GM23338 (cell line): ENCODE measurements around the gene PIN1. TPM values are rescaled to one million over a fixed set of nuclear protein-coding genes. Genes with fewer than 3 reads are reported as not detected.

Experiments
- ATAC-seq: fragments of 200-7000 bp; cut with Tn5 transposase; 3 replicates; pipeline ENCODE4 v1.9.1; 2020
- DNase-seq: peaks from one replicate; pipeline ENCODE4 v3.0.0-alpha.2; 2015; ENCODE audit warnings: low spot score
- H2AFZ ChIP-seq: fragments of 200-600 bp; sonication (generic); 2 replicates; pipeline ENCODE4 v1.8.0; 2016; ENCODE audit warnings: antibody characterized with exemption, mild to moderate bottlenecking, moderate library complexity
- H3F3A ChIP-seq: fragments of 200-600 bp; sonication (generic); replicated peaks from 2 replicates; pipeline ENCODE4 v1.8.0; 2017; ENCODE audit warnings: antibody characterized with exemption, mixed run types, low read depth
- H3K27ac ChIP-seq: fragments of 200-600 bp; sonication (generic); 2 replicates; pipeline ENCODE4 v1.6.1; 2016; ENCODE audit warnings: low read depth
- H3K27me3 ChIP-seq: fragments of 200-600 bp; sonication (generic); 2 replicates; pipeline ENCODE4 v1.8.0; 2016; ENCODE audit warnings: mild to moderate bottlenecking, mixed run types, moderate library complexity; ENCODE audit not compliant: insufficient read depth
- H3K36me3 ChIP-seq: fragments of 200-600 bp; sonication (generic); 2 replicates; pipeline ENCODE4 v1.8.0; 2016; ENCODE audit warnings: mild to moderate bottlenecking; ENCODE audit not compliant: insufficient read depth
- H3K4me1 ChIP-seq: fragments of 200-600 bp; sonication (generic); 2 replicates; pipeline ENCODE4 v1.8.0; 2016; ENCODE audit warnings: mild to moderate bottlenecking, moderate library complexity; ENCODE audit not compliant: insufficient read depth
- H3K4me2 ChIP-seq: fragments of 200-600 bp; sonication (generic); 2 replicates; pipeline ENCODE4 v1.7.1; 2017; ENCODE audit warnings: mixed run types
- H3K4me3 ChIP-seq: fragments of 200-600 bp; sonication (generic); 2 replicates; pipeline ENCODE4 v1.6.1; 2016; ENCODE audit warnings: mixed run types
- H3K79me2 ChIP-seq: fragments of 200-600 bp; sonication (generic); replicated peaks from 2 replicates; pipeline ENCODE4 v1.8.0; 2017; ENCODE audit warnings: mild to moderate bottlenecking; ENCODE audit not compliant: insufficient read depth
- H3K9me2 ChIP-seq: fragments of 200-600 bp; sonication (generic); 2 replicates; pipeline ENCODE4 v1.8.0; 2017; ENCODE audit not compliant: insufficient read depth
- H4K20me1 ChIP-seq: fragments of 200-600 bp; sonication (generic); replicated peaks from 2 replicates; pipeline ENCODE4 v1.8.0; 2017; ENCODE audit warnings: mild to moderate bottlenecking; ENCODE audit not compliant: insufficient read depth
- H3K27ac Mint-ChIP-seq: 2 replicates; pipeline ENCODE4 v1.8.0; 2020; ENCODE audit warnings: inconsistent platforms, mild to moderate bottlenecking, moderate library complexity, mixed read lengths
- H3K27me3 Mint-ChIP-seq: 3 replicates; pipeline ENCODE4 v1.8.0; 2022; ENCODE audit warnings: low read depth, mild to moderate bottlenecking, moderate library complexity, mixed read lengths, inconsistent platforms; ENCODE audit not compliant: insufficient read depth, poor library complexity
- H3K36me3 Mint-ChIP-seq: 3 replicates; pipeline ENCODE4 v1.8.0; 2021; ENCODE audit warnings: low read depth, mild to moderate bottlenecking, inconsistent platforms, moderate library complexity, mixed read lengths
- H3K4me1 Mint-ChIP-seq: 3 replicates; pipeline ENCODE4 v1.8.0; 2020; ENCODE audit warnings: mild to moderate bottlenecking, inconsistent platforms, mixed read lengths
- H3K4me3 Mint-ChIP-seq: 3 replicates; pipeline ENCODE4 v1.8.0; 2021; ENCODE audit warnings: moderate library complexity, mild to moderate bottlenecking, inconsistent platforms, mixed read lengths
- H3K9me3 Mint-ChIP-seq: 3 replicates; pipeline ENCODE4 v1.8.0; 2020; ENCODE audit warnings: moderate library complexity, mild to moderate bottlenecking, inconsistent platforms, mixed read lengths
- CTCF ChIP-seq, 2 experiments: fragments of 200-600 bp in 1 of 2; sonication (generic) in 1 of 2; conservative IDR thresholded peaks; 2 replicates each; pipeline versions ENCODE4 v1.5.1 to v1.6.1; 2016 to 2017; ENCODE audit warnings: antibody characterized with exemption in 2 of 2, low read depth in 2 of 2, mild to moderate bottlenecking in 2 of 2, moderate library complexity in 1 of 2
- ETS1 ChIP-seq: IDR thresholded peaks from 2 replicates; pipeline ENCODE4 v1.6.1; 2016; ENCODE audit warnings: antibody characterized with exemption
- EZH2phosphoT487 ChIP-seq: fragments of 200-600 bp; sonication (generic); IDR thresholded peaks from one replicate; pipeline ENCODE4 v1.8.1; 2018; ENCODE audit warnings: antibody characterized with exemption; ENCODE audit not compliant: unreplicated experiment
- JUNB ChIP-seq: IDR thresholded peaks from one replicate; pipeline ENCODE4 v1.6.1; 2016; ENCODE audit warnings: antibody characterized with exemption; ENCODE audit not compliant: unreplicated experiment
- NANOG ChIP-seq: IDR thresholded peaks from 2 replicates; pipeline ENCODE4 v1.6.1; 2016; ENCODE audit warnings: antibody characterized with exemption, borderline replicate concordance
- POLR2AphosphoS5 ChIP-seq: IDR thresholded peaks from 2 replicates; pipeline ENCODE4 v1.6.1; 2016; ENCODE audit warnings: antibody characterized with exemption, low read depth
- REST ChIP-seq: IDR thresholded peaks from one replicate; pipeline ENCODE4 v1.6.1; 2018; ENCODE audit warnings: antibody characterized with exemption; ENCODE audit not compliant: unreplicated experiment
- ZNF114 ChIP-seq: fragments of 250-450 bp; sonication (Bioruptor Pico); IDR thresholded peaks from 2 replicates; pipeline ENCODE4 v1.5.0; 2020; ENCODE audit warnings: mild to moderate bottlenecking, moderate library complexity
- ZNF331 ChIP-seq: fragments of 250-450 bp; sonication (Bioruptor Pico); IDR thresholded peaks from 2 replicates; pipeline ENCODE4 v1.5.0; 2020; ENCODE audit warnings: low read depth, mild to moderate bottlenecking, moderate library complexity
- ZNF462 ChIP-seq: fragments of 250-450 bp; sonication (Bioruptor Pico); IDR thresholded peaks from 2 replicates; pipeline ENCODE4 v1.5.0; 2020; ENCODE audit warnings: mild to moderate bottlenecking, moderate library complexity
- polyA plus RNA-seq: library from polyadenylated mRNA; unstranded; fragments of >200 nt; fragmentation: Nextera tagmentation; extraction: Ambion mirVana; gene quantifications from 2 replicates; pipeline ENCODE4 v1.2.1, GENCODE V29; 2016
- total RNA-seq: library from RNA; depleted of rRNA; stranded (reverse); fragments of >200 nt; shearing (Covaris generic); gene quantifications from 2 replicates; pipeline ENCODE4 v1.2.3, GENCODE V29; 2014

The PIN1 gene
- total and polyA plus RNA-seq, 2 experiments from 2014 or later = 127 TPM

GRCh38 chr19:9818175-9818733 is 16.9 kb upstream of the PIN1 start:
- Mint-ChIP-seq H3K9me3 (peaks cover 21% of the 10 kb centered on the region; the same call in 2 of the 3 replicates), H3K4me1 (peaks cover 14% of the 10 kb centered on the region; the same call in 2 of the 3 replicates), H3K27ac (peak overlapping the region; percentile 97), H3K27me3 (peaks cover 6% of the 10 kb centered on the region), H3K4me3 (peak overlapping the region; percentile 90), H3K36me3 (peaks cover 33% of the 10 kb centered on the region)
- Histone ChIP-seq H3K27me3 (no peaks in the 10 kb centered on the region), H3K4me3 (peak overlapping the region; percentile 98), H3K4me1 (peaks cover 12% of the 10 kb centered on the region), H3K36me3 (peaks cover 10% of the 10 kb centered on the region; the same call in 1 of the 2 replicates), H2AFZ (peak overlapping the region; percentile 99), H4K20me1 (peaks cover 8% of the 10 kb centered on the region), H3F3A (peaks cover 10% of the 10 kb centered on the region; the same call in 1 of the 2 replicates), H3K9me2 (no peaks in the 10 kb centered on the region), H3K79me2 (peaks cover 51% of the 10 kb centered on the region), H3K27ac (peak overlapping the region; percentile 99), H3K4me2 (peak overlapping the region; percentile 97)
- ATAC-seq (peak; percentile 7), DNase-seq (no peak)
- TF ChIP-seq ETS1 = no peak
- TF ChIP-seq REST = no peak
- TF ChIP-seq NANOG = no peak
- no peak for TF ChIP-seq EZH2phosphoT487
- no peak for TF ChIP-seq ZNF331
- no peak for TF ChIP-seq CTCF (conservative IDR thresholded peaks at IDR 0.05; ENCODE audit: low read depth in 2 of 2)
- no peak for TF ChIP-seq ZNF114 (CRISPR knock-in tag)
- TF ChIP-seq POLR2AphosphoS5 = no peak
- no peak for TF ChIP-seq ZNF462 (CRISPR knock-in tag)
- no peak for TF ChIP-seq JUNB
